Activated T-helper 2 cell treated with anti-CD3 and anti-CD28 coated beads, Interferon-gamma antibody, Interleukin-2, Interleukin-4, amounts not matched to agents 10 μg/mL and 5 μg/mL and 100 μg/mL, durations not matched to agents 14 hours and 24 hours and 36 hours (primary cell): ENCODE results near the gene RBP5. TPM values are rescaled to one million over a fixed set of nuclear protein-coding genes. Genes with fewer than 3 reads are reported as not detected.

Experiments
- DNase-seq: peaks from one replicate; pipeline ENCODE4 v3.0.0; 2021; ENCODE audit warnings: low spot score
- H3K27ac Mint-ChIP-seq: one replicate; pipeline ENCODE4 v1.8.0; 2021; ENCODE audit warnings: mixed read lengths
- H3K27me3 Mint-ChIP-seq: one replicate; pipeline ENCODE4 v1.8.0; 2021; ENCODE audit warnings: low read depth, mixed read lengths
- H3K36me3 Mint-ChIP-seq: one replicate; pipeline ENCODE4 v1.8.0; 2021; ENCODE audit warnings: low read depth, mixed read lengths
- H3K4me1 Mint-ChIP-seq: one replicate; pipeline ENCODE4 v1.8.0; 2021; ENCODE audit warnings: low read depth, mixed read lengths
- H3K4me3 Mint-ChIP-seq: one replicate; pipeline ENCODE4 v1.8.0; 2021; ENCODE audit warnings: low read depth, mild to moderate bottlenecking, moderate library complexity, mixed read lengths
- H3K9me3 Mint-ChIP-seq: one replicate; pipeline ENCODE4 v1.8.0; 2021; ENCODE audit warnings: mixed read lengths
- intact Hi-C: fragments of 100-400 bp; cut with micrococcal nuclease; formaldehyde crosslinking; loops from one replicate; pipeline ENCODE4 v1.15.1; 2023
- total RNA-seq: library from RNA; stranded (reverse); gene quantifications from 2 replicates; pipeline ENCODE4 v1.2.3, GENCODE V29; 2022

The RBP5 gene
- total RNA-seq, 1 donor from 2014 or later: not detected

- Mint-ChIP-seq H3K27me3 (no peaks in the 10 kb centered on the region), H3K4me3 (no peak overlapping the region), H3K4me1 (peaks cover 5% of the 10 kb centered on the region), H3K9me3 (no peaks in the 10 kb centered on the region), H3K27ac (no peak overlapping the region), H3K36me3 (peaks cover 71% of the 10 kb centered on the region)
- no peak for DNase-seq
- intact Hi-C loops: loop anchor here (2.0 kb wide), 1 partner anchor 495 kb away; no protein-coding TSS in a partner anchor
Observed at GRCh38 chr12:7143564-7143963, 14.9 kb upstream of the RBP5 start.

GRCh38 chr12:7142809-7143465 lies 14.2 kb upstream of the RBP5 start:
- DNase-seq: no peak
- H3K27ac Mint-ChIP-seq: no peak overlapping the region
- intact Hi-C loops: loop anchor here (1.0 to 2.0 kb wide), 2 partner anchors 45 to 496 kb away; no protein-coding TSS in a partner anchor

GRCh38 chr12:7142056-7142644 lies 13.5 kb upstream of the RBP5 start:
- Mint-ChIP-seq H3K9me3 (no peaks in the 10 kb centered on the region), H3K27me3 (no peaks in the 10 kb centered on the region), H3K36me3 (peaks cover 73% of the 10 kb centered on the region), H3K4me1 (peaks cover 5% of the 10 kb centered on the region), H3K27ac (no peak overlapping the region), H3K4me3 (no peak overlapping the region)
- intact Hi-C loops: loop anchor here (1.0 to 2.0 kb wide), 2 partner anchors 46 to 497 kb away; no protein-coding TSS in a partner anchor
- DNase-seq: peak; percentile 38

More at GRCh38 chr12:7142809-7143465, 14.2 kb upstream of the RBP5 start:
- no peaks in the 10 kb centered on the region for H3K27me3 Mint-ChIP-seq
- no peak overlapping the region for H3K4me3 Mint-ChIP-seq
- no peaks in the 10 kb centered on the region for H3K9me3 Mint-ChIP-seq
- peaks cover 69% of the 10 kb centered on the region for H3K36me3 Mint-ChIP-seq
- H3K4me1 Mint-ChIP-seq: peaks cover 5% of the 10 kb centered on the region

- no peak overlapping the region for H3K4me3 Mint-ChIP-seq
- no peak for DNase-seq
- no peaks in the 10 kb centered on the region for H3K27me3 Mint-ChIP-seq
- intact Hi-C loops: loop anchor here (1.0 to 2.0 kb wide), 2 partner anchors 47 to 497 kb away; no protein-coding TSS in a partner anchor
- no peaks in the 10 kb centered on the region for H3K9me3 Mint-ChIP-seq
- peaks cover 5% of the 10 kb centered on the region for H3K4me1 Mint-ChIP-seq
- peaks cover 74% of the 10 kb centered on the region for H3K36me3 Mint-ChIP-seq
- H3K27ac Mint-ChIP-seq: no peak overlapping the region
Observed at GRCh38 chr12:7141351-7142005, 12.8 kb upstream of the RBP5 start.

DNA sequence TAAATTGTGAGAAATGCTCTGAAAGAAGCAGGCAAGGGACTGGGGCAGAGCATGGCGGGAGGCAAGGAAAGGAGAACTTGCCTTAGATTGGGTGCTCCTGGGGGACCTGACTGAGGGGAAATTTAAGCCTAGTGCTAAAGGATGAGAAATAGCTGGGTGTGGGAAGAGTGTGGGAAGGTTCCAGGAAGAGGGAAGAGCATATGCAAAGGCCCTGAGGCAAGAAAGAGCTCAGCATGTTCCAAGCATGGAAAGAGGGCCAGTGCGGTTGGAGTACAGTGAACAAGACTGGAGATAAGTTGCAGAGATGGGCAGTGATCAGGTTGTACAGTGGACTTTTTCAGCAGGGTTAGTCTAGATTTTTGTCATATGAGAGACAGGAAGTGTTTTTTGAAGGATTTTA lies 10.5 kb upstream of the RBP5 start:
- Mint-ChIP-seq H3K4me1 (peaks cover 5% of the 10 kb centered on the region), H3K27ac (peak overlapping the region; percentile 3), H3K27me3 (no peaks in the 10 kb centered on the region), H3K4me3 (no peak overlapping the region), H3K9me3 (no peaks in the 10 kb centered on the region), H3K36me3 (peaks cover 79% of the 10 kb centered on the region)
- no peak for DNase-seq
- intact Hi-C loops: no loop called here

GRCh38 chr12:7137908-7138307 lies 9.2 kb upstream of the RBP5 start:
- Mint-ChIP-seq H3K36me3 (peaks cover 81% of the 10 kb centered on the region), H3K27me3 (no peaks in the 10 kb centered on the region), H3K4me3 (no peak overlapping the region), H3K9me3 (no peaks in the 10 kb centered on the region), H3K27ac (no peak overlapping the region), H3K4me1 (peaks cover 6% of the 10 kb centered on the region)
- no peak for DNase-seq
- intact Hi-C loops: no loop called here

DNA sequence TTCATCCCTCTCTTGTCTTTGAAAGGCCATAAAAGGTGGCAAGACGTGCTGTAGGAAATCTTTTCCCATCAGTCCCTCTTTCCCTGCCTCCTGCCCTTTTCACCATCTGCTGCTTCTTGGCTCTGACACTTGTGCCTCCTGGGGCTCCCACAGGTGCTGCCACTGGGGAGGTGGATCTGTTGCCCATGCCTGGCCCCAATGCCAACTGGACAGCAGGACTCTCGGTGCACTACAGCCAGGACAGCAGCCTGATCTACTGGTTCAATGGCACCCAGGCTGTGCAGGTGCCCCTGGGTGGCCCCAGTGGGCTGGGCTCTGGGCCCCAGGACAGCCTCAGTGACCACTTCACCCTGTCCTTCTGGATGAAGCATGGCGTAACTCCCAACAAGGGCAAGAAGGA lies 8.0 kb upstream of the RBP5 start:
- Mint-ChIP-seq H3K4me1 (peaks cover 18% of the 10 kb centered on the region), H3K4me3 (no peak overlapping the region), H3K27me3 (no peaks in the 10 kb centered on the region), H3K36me3 (peaks cover 78% of the 10 kb centered on the region), H3K9me3 (no peaks in the 10 kb centered on the region), H3K27ac (no peak overlapping the region)
- intact Hi-C loops: no loop called here
- DNase-seq: no peak

- H3K27me3 Mint-ChIP-seq: no peaks in the 10 kb centered on the region
- peaks cover 72% of the 10 kb centered on the region for H3K36me3 Mint-ChIP-seq
- no peak for DNase-seq
Observed at GRCh38 chr12:7136071-7136470, 7.4 kb upstream of the RBP5 start.

DNA sequence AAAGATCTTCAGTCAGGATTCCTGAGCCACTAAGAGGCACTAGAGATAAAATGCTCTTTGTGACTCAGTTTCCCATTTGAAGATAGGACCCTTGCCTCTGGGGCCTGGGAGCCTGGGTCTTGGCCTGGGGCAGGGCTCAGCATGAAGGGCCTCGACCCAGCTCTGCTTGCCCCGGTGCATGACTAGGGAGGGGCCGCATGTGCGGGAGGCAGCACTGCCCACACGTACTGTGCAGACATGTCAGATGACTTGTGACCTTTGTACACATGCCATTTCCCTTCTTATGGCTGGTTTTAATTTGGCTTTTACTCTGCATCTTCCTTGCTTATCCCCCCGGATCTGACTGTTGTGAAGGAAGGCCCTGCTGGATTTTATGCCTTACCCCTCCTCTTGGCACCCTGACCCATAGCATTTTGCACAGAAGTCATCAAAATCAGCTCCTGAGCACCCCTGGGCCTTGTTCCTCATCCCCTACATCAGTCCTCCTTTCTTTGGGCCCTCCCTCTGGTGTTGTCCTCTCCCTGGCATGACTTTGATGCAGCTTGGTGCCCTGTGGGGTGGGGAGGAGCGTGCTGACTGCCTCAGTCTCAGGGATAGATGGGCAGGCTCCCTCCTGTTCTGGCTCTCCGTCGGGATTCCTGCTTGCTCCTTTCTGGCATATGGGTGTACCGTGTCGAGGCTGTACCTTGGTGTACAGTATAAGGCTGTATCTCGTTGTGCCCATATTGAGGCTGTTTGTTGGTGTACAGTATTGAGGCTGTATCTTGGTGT lies 5.9 kb upstream of the RBP5 start:
- no peaks in the 10 kb centered on the region for H3K27me3 Mint-ChIP-seq
- no peak for DNase-seq
- H3K27ac Mint-ChIP-seq: no peak overlapping the region
- intact Hi-C loops: no loop called here
- H3K4me1 Mint-ChIP-seq: peaks cover 31% of the 10 kb centered on the region
- no peak overlapping the region for H3K4me3 Mint-ChIP-seq
- H3K9me3 Mint-ChIP-seq: no peaks in the 10 kb centered on the region
- H3K36me3 Mint-ChIP-seq: peaks cover 64% of the 10 kb centered on the region

More at GRCh38 chr12:7136071-7136470, 7.4 kb upstream of the RBP5 start:
- Mint-ChIP-seq H3K9me3 (no peaks in the 10 kb centered on the region), H3K27ac (no peak overlapping the region), H3K4me3 (no peak overlapping the region), H3K4me1 (peaks cover 24% of the 10 kb centered on the region)
- intact Hi-C loops: no loop called here

- H3K4me1 Mint-ChIP-seq: peaks cover 28% of the 10 kb centered on the region
- no peaks in the 10 kb centered on the region for H3K27me3 Mint-ChIP-seq
- intact Hi-C loops: loop anchor here (2.0 kb wide), 1 partner anchor 57 kb away; the partner anchor contains the start of gene PEX5
- peaks cover 46% of the 10 kb centered on the region for H3K36me3 Mint-ChIP-seq
- peak; percentile 43 for DNase-seq
- no peaks in the 10 kb centered on the region for H3K9me3 Mint-ChIP-seq
- peak overlapping the region; percentile 93 for H3K27ac Mint-ChIP-seq
- H3K4me3 Mint-ChIP-seq: peak overlapping the region; percentile 98
Observed at GRCh38 chr12:7131502-7131866, 2.8 kb upstream of the RBP5 start.

- no peaks in the 10 kb centered on the region for H3K9me3 Mint-ChIP-seq
- H3K4me1 Mint-ChIP-seq: peaks cover 28% of the 10 kb centered on the region
- H3K27ac Mint-ChIP-seq: peak overlapping the region; percentile 93
- H3K36me3 Mint-ChIP-seq: peaks cover 40% of the 10 kb centered on the region
- intact Hi-C loops: loop anchor here (2.0 kb wide), 1 partner anchor 58 kb away; the partner anchor contains the start of gene PEX5
- peak overlapping the region; percentile 98 for H3K4me3 Mint-ChIP-seq
- no peaks in the 10 kb centered on the region for H3K27me3 Mint-ChIP-seq
- DNase-seq: peak; percentile 53
Observed at GRCh38 chr12:7130701-7131501, 2.2 kb upstream of the RBP5 start.
